ENCODE data around the gene SLC25A22.

- TF ChIP-seq CEBPB (IDR thresholded peaks at IDR 0.05) (no peak), TCF12 (IDR thresholded peaks at IDR 0.05; ENCODE audit: low read depth) (no peak), EGR1 (IDR thresholded peaks at IDR 0.05) (no peak)
- TF ChIP-seq, protein P1, sequence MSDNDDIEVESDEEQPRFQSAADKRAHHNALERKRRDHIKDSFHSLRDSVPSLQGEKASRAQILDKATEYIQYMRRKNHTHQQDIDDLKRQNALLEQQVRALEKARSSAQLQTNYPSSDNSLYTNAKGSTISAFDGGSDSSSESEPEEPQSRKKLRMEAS (IDR thresholded peaks at IDR 0.05), result no peak
These were observed 47.9 kb upstream of the SLC25A22 start for GRCh38 chr11:845872-846495.
